GM23338 (cell line): Measurements from ENCODE around the gene RHOXF2.

Experiments
- CTCF ChIP-seq, 2 experiments: fragments of 200-600 bp in 1 of 2; sonication (generic) in 1 of 2; conservative IDR thresholded peaks; 2 replicates each; pipeline versions ENCODE4 v1.5.1 to v1.6.1; 2016 to 2017; ENCODE audit warnings: antibody characterized with exemption in 2 of 2, low read depth in 2 of 2, mild to moderate bottlenecking in 2 of 2, moderate library complexity in 1 of 2
- EZH2 ChIP-seq: fragments of 200-600 bp; sonication (generic); IDR thresholded peaks from one replicate; pipeline ENCODE4 v1.8.0; 2017; ENCODE audit warnings: antibody characterized with exemption, mild to moderate bottlenecking, low read depth; ENCODE audit not compliant: unreplicated experiment
- EZH2phosphoT487 ChIP-seq: fragments of 200-600 bp; sonication (generic); IDR thresholded peaks from one replicate; pipeline ENCODE4 v1.8.1; 2018; ENCODE audit warnings: antibody characterized with exemption; ENCODE audit not compliant: unreplicated experiment
- POLR2AphosphoS5 ChIP-seq: IDR thresholded peaks from 2 replicates; pipeline ENCODE4 v1.6.1; 2016; ENCODE audit warnings: antibody characterized with exemption, low read depth
- ZNF331 ChIP-seq: fragments of 250-450 bp; sonication (Bioruptor Pico); IDR thresholded peaks from 2 replicates; pipeline ENCODE4 v1.5.0; 2020; ENCODE audit warnings: low read depth, mild to moderate bottlenecking, moderate library complexity

- TF ChIP-seq CTCF (conservative IDR thresholded peaks at IDR 0.05; ENCODE audit: low read depth in 2 of 2) (no peak), EZH2phosphoT487 (no peak), EZH2 (no peak), POLR2AphosphoS5 (no peak), ZNF331 (CRISPR knock-in tag) (no peak)
These were observed 38.2 kb upstream of the RHOXF2 start for GRCh38 chrX:120120223-120120622.
